IPS-18c (cell line): ENCODE results near the gene C9.
"Not testable (repeated sequence)": the region's sequence is repeated elsewhere in the genome, so short reads cannot be mapped to it uniquely, and the experiment has no call there.

ENCODE experiments used
- H3K4me3 ChIP-seq: 2 replicates; pipeline ENCODE4 v1.7.0; 2013; ENCODE audit warnings: low read depth, mild to moderate bottlenecking, low read length, moderate library complexity; ENCODE audit not compliant: insufficient read depth
- H3K9me3 ChIP-seq: one replicate; pipeline ENCODE4 v1.6.1; 2013; ENCODE audit warnings: mild to moderate bottlenecking, low read length, moderate library complexity; ENCODE audit not compliant: control insufficient read depth, insufficient read depth

C9 gene

DNA sequence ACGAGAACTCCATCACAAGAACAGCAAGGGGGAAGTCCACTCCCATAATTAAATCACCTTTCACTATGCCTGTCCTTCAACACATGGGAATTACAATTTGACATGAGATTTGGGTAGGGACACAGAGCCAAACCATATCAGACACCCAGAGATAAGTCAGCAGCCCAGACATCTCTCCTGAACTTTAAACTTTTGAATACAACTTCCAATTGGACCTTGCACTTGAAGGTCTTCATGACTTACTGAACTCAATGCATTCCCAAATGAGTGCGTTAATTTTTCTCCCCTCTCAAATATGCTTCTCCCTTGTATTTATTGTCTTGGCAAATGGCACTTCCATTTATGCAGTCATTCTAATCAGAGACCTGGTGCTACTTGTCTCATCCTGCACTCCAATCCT, 12.1 kb downstream of the C9 start:
- Histone ChIP-seq H3K4me3 (no peak overlapping the region), H3K9me3 (peaks cover 2% of the 10 kb centered on the region)

DNA sequence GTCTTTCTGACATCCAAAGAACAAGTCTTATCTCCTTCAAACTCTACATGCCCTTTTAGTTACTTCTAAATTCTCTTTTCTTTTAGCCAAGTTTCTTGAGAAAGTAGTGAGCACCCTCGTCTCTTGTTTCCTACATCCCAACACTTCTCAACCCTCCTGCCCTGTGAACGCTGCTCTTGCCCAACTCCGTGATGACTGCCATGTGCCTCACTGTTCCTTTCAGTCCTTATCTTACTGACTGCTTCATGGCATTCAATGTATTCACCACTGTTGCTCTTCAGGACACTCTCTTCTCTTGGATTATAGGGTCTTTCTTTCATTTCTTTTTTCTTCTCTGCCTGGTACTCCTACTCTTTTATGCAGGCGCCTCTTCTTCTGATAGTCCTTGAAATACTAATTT, 14.8 kb downstream of the C9 start:
- Histone ChIP-seq H3K9me3 (peaks cover 2% of the 10 kb centered on the region), H3K4me3 (no peak overlapping the region)

DNA sequence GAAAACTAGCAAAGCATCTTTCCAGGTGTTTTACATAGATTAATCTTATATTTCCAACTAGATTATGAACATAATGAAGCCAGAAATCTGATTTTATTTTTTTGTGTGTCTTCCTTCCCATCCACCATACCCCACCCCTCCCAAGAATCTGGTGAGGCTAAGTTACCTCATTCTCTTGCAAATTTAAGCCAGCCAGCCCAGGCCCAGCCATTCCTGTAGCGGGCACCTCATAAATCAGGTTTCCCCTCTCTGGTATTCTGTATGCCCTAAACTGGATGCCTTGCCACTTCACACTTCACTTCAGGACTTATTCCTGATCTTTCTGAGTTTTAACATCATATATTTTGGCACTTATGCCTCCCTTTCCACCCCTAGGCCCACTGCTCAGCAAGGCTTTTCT, 21.8 kb downstream of the C9 start:
- H3K9me3 ChIP-seq = peaks cover 8% of the 10 kb centered on the region
- no peak overlapping the region for H3K4me3 ChIP-seq

DNA sequence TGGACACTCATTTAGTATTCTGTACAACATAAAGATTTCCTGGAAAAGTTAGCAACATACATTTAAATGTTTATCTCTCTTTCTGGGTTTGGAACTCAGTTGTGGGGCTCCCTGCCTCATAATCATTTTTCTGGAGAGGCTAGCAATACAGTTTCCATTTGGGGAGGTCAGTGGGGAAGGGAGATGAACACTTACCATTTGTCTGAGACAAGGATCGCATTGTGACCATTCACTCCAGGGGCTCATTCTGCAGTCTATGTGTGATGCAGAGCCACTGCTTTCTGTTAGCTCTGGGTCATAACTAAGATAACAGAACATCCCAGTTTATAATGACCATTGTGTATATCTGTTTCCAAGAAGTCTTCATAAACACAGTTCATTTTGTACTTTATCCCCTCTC, 22.4 kb downstream of the C9 start:
- H3K9me3 ChIP-seq = peaks cover 8% of the 10 kb centered on the region
- H3K4me3 ChIP-seq = no peak overlapping the region

DNA sequence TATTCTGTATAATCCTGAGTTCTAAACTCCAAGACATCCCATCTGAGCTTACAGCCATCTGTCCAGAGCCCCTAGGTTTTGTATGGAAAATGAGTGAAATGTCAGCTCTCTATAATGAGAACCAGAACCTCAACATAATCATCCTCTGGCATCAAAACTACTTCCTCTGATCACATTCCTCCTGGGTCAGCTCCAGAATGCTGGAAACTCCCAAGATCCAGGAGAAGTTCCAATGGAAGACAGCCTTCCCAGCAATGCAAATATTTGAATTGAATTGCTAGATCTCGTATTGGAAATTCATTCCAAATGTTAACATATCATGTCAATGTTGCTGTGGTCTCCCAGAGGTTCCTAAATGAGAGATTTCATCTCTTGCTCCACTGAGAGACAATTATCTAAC, 23.8 kb downstream of the C9 start:
- Histone ChIP-seq H3K4me3 (no peak overlapping the region), H3K9me3 (peaks cover 8% of the 10 kb centered on the region)

DNA sequence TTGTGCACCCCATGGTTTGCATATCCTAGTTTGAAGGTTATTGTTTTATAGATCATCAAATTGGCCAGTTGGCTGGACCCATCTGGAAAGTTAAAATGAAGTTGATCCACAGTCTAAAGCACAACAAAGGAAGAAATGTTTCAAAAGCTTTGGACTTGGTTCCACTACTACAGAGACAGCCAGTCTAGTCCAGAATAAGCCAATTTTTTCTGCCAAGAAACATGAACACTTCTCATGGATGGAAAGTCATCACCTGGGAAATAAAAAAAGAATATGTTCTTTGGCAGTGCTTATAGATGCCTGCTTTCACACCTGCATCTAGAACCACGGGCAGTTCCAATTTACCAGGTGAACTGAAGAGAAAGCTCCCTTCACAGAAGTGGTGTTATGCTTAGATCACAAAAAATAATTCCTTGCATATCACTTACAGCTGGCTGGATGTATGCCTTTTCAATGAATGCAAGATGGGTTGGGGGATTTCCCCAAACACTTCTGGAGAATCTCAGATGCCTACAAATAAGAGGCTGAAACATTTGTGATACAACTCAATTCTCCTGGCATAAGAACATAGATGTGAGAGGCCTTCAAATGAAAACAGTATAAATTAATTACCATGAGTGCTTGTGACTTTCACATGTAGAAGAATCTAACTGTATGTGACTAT, 26.9 kb downstream of the C9 start:
- Histone ChIP-seq H3K4me3 (no peak overlapping the region), H3K9me3 (peaks cover 2% of the 10 kb centered on the region)

DNA sequence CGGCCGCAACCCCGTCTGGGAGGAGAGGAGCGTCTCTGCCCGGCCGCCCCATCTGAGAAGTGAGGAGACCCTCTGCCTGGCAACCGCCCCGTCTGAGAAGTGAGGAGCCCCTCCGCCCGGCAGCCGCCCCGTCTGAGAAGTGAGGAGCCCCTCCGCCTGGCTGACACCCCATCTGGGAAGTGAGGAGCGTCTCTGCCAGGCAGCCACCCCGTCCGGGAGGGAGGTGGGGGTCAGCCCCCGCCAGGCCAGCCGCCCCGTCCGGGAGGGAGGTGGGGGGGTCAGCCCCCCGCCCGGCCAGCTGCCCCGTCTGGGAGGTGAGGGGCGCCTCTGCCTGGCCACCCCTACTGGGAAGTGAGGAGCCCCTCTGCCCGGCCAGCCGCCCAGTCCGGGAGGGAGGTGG, 30.0 kb downstream of the C9 start:
- H3K9me3 ChIP-seq, H3K4me3 ChIP-seq: not testable (repeated sequence)

DNA sequence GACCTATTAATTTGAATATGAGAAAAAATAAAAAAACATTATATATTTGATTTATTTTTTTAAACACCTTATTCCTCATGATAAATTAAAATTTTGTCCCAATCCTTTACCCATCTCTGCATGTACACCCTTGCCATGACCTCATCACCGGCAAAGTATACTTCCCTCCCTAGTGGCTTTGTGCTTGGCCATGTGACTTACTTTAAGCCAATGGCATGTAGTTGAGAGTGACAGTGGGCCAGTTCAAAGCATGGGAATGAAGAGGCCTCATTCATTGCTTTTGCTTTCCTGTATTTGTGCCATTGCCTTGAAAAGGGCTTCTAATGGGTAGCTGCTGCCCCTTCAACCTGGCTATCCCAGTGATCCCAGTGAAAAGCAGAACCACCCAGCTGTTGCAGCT, 31.2 kb downstream of the C9 start:
- no peaks in the 10 kb centered on the region for H3K9me3 ChIP-seq
- H3K4me3 ChIP-seq = no peak overlapping the region

DNA sequence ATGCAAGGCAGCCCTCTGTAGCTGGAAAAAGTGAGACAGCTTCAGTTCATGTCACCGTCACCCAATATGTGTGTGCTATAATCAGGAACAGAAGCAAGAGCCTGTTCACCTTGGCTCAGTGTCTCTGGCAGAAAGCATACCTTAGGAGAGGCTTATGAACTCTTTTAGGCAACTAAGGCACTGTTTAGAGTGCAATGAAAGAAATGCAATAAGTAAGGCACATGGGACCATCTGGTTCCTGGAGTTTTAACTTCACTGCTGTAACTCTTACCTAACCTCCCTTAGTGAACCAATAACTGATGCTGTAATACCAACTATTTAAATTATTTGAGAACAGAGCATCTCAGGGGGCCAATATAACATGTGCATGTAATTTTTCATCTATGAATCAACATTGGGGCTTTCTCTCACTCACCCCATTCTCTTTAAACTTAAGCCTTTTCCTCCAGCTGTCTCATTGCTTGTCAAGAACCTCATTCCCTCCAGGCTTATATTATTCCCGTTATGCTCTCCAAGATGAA, 32.4 kb downstream of the C9 start:
- H3K9me3 ChIP-seq = no peaks in the 10 kb centered on the region
- no peak overlapping the region for H3K4me3 ChIP-seq

DNA sequence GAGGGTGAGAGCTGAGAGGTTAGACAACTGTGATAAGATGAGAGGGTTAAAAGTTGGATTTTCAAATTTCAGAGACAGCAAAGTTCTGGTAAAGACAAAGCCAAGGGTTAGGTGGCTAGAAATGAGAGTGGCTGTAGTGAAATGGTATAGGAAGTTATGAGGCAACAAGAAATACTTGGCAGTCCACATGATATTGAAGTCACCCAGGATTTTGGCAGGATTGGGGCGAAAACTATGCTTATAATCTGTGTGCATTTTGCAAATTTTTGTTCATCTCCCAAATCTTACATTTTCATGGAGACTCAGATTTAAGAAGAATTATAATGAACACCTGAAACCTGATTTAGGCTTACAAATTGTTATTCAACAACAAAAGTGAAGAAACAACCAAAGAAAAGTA, 35.6 kb downstream of the C9 start:
- no peaks in the 10 kb centered on the region for H3K9me3 ChIP-seq
- no peak overlapping the region for H3K4me3 ChIP-seq

DNA sequence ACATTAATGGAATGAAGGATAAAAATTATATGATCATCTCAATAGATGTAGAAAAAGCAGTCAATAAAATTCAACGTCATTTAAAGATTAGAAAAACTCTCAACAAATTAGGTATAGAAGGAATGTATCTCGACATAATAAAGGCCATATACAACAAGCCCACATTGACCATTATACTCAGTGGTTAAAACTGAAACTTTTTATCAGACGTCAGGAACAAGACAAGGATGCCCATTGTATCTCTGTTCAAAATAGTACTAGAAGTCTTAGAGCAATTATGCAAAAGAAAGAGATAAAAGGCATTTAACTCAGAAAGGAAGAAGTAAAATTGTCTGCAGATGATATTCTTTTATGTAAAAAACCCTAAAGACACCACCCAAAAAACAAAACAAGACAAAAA, 40.8 kb downstream of the C9 start:
- Histone ChIP-seq H3K4me3 (no peak overlapping the region), H3K9me3 (no peaks in the 10 kb centered on the region)

DNA sequence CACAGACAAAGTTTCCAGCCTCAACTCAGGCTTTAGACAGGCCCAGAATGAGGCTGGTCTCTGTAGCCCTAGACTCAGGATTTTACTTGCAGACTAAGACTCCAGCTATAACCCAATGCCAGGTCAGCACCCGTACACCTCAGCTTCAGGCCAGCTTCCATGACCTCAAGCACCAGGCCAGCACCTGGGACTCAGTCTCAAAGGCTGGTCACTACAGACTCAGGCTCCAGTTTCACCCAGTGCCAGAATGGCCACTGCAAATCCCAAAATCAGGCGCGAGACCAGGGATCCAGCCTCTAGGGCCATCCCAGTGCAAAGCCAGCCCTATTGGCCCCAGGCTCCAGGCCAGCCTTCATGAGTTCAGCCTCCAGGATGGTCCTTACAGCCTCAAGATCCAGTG, 44.9 kb downstream of the C9 start:
- Histone ChIP-seq H3K9me3 (no peaks in the 10 kb centered on the region), H3K4me3 (no peak overlapping the region)

DNA sequence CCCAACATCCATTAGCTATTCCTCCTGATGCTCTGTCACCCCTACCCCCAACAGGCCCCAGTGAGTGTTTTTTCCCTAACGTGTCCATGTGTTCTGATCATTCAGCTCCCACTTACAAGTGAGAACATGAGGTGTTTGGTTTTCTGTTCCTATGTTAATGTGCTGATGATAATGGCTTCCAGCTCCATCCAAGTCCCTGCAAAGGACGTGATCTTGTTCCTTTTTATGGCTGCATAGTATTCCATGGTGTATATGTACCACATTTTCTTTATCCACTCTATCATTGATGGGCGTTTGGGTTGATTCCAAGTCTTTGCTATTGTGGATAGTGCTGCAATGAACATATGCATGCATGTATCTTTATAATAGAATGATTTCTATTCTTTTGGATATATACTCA, 47.8 kb downstream of the C9 start:
- H3K9me3 ChIP-seq, H3K4me3 ChIP-seq: not testable (repeated sequence)

DNA sequence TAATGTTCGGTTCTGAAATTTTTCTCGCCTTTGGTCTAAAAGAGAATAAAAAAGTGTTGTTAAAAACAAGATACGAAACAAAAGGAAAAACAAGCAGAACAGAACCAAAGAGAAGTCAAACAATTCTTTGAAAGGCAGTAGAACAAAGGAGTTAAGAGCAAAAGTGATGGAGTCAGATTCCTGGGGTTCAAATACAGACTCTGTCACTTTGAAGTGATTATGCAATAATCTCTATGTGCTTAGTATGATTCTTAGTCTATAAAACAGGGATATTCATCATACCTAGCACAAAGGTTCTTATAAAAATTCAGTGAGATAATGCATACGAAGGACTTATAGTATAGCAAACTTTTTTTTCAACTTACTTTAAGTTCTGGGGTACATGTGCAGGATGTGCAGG, 48.3 kb downstream of the C9 start:
- no peaks in the 10 kb centered on the region for H3K9me3 ChIP-seq
- no peak overlapping the region for H3K4me3 ChIP-seq

DNA sequence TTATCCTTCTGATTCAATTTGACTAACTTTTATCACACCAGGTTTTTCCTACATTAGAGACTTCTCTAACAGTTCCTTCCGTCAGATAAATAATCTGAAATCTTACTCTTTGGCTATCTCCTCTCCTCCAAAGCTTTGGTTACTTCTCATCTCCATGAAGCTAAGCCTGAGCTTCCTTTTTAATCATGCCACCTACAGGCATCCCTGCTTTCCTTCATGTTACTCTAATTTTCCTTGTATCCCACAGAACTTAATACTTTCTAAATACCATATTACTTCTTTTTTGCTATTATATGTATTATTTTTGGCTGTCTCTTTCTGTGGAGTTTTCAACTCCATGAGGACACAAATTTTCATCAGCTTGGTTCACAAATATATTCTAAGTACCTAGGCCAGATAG, 49.7 kb downstream of the C9 start:
- Histone ChIP-seq H3K9me3 (no peaks in the 10 kb centered on the region), H3K4me3 (no peak overlapping the region)

DNA sequence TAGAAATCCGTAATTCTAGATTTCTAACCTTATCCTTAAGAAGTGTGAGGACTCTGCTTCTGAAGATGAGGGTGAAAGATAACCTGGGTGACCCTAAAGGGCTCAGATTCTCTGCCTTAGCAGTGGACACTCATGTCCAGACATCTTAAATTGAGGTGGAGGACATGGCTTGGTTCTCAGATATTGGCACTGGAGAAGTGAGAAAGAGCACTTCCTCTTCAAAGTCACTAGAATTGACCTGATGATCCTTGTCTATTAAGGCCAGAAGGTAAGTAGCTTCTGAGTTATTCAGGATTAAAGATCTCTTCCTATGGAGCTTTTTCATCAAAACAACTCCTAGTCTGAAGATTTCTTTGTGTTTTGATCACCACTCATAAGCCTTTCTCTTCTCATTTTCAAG, 54.8 kb downstream of the C9 start:
- H3K9me3 ChIP-seq = no peaks in the 10 kb centered on the region
- H3K4me3 ChIP-seq = no peak overlapping the region

DNA sequence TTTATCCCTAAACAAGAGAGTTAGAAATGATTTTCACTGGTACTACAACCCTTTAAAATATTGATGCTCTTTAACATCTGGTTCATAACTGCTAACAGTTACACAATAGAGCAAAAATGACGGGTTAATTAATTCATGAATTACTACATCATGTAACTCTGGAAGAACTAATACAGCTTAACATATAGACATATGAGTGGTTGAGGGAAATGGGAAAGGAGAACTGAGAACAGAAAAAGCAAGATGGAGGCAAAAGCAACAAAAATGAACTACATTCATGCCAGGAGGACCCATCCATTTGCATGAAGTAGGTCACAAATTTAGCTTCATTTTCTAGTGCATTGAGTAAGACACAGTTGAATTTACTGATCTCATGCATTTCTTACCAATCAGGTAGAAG, 61.8 kb downstream of the C9 start:
- no peaks in the 10 kb centered on the region for H3K9me3 ChIP-seq
- no peak overlapping the region for H3K4me3 ChIP-seq

DNA sequence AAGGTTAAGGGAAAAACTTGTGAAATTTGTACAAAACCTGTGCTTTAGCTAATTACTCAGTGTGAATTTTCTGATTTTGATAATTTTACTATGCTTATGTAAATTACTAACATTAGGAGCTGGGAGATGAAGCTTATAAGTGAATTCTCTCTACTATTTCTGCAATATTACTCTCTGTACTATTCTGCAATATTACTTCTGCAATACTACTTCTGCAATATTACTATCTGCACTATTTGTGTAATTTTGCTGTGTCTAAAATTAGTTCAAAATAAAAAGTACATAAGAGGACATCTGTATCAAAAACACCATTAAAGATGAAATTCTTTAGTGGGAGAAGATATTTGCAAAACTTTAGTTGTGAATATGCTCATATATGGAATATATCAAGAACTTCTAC, 62.9 kb downstream of the C9 start:
- Histone ChIP-seq H3K4me3 (no peak overlapping the region), H3K9me3 (no peaks in the 10 kb centered on the region)

DNA sequence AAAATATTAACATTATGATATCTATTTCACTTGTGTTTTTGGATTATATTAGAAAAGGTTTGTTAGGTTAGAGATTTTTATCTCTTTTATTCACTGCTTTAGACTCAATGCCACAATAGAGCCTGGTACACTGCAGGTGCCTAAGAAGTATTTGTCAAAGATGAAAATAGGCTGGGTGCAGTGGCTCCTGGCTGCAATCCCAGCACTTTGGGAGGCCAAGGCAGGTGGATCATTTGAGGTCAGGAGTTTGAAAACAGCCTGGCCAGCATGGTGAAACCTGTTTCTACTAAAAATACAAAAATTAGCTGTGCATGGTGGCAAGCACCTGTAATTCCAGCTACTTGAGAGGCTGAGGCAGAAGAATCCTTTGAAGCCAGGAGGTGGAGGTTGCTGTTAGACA, 64.3 kb downstream of the C9 start:
- no peak overlapping the region for H3K4me3 ChIP-seq
- no peaks in the 10 kb centered on the region for H3K9me3 ChIP-seq
